ENCODE results near the gene PAX5.

GRCh38 chr9:36855448-36856315 lies 178.4 kb downstream of the PAX5 start:
- TF ChIP-seq CTCF (IDR thresholded peaks at IDR 0.05) (peak in 1 of 7 experiments; percentile 10), POLR2A (IDR thresholded peaks at IDR 0.05) (no peak)
